ENCODE data around the gene AK4.
"Not testable (repeated sequence)": the region's sequence is repeated elsewhere in the genome, so short reads cannot be mapped to it uniquely, and the experiment has no call there.

AK4 gene

GRCh38 chr1:65151641-65152040, 3.6 kb downstream of the AK4 start:
- no peak for DNase-seq

- DNase-seq = no peak
These were observed 5.6 kb downstream of the AK4 start for GRCh38 chr1:65153635-65154034.

GRCh38 chr1:65156910-65157545, 9.0 kb downstream of the AK4 start:
- DNase-seq = no peak

GRCh38 chr1:65157546-65157941, 9.5 kb downstream of the AK4 start:
- no peak for DNase-seq

GRCh38 chr1:65159291-65159688, 11.3 kb downstream of the AK4 start:
- DNase-seq = not testable (repeated sequence)

GRCh38 chr1:65159801-65160523, 12.0 kb downstream of the AK4 start:
- DNase-seq = no peak

- no peak for DNase-seq
These were observed 15.3 kb downstream of the AK4 start for GRCh38 chr1:65163201-65163805.

GRCh38 chr1:65164101-65164500, 16.1 kb downstream of the AK4 start:
- DNase-seq = not testable (repeated sequence)

- no peak for DNase-seq
These were observed 16.6 kb downstream of the AK4 start for GRCh38 chr1:65164633-65165032.

GRCh38 chr1:65165269-65165993, 17.4 kb downstream of the AK4 start:
- no peak for DNase-seq

GRCh38 chr1:65166572-65167305, 18.7 kb downstream of the AK4 start:
- no peak for DNase-seq

GRCh38 chr1:65167586-65168242, 19.7 kb downstream of the AK4 start:
- DNase-seq = no peak

- DNase-seq = no peak
These were observed 20.9 kb downstream of the AK4 start for GRCh38 chr1:65168867-65169266.

GRCh38 chr1:65170511-65171142, 22.6 kb downstream of the AK4 start:
- DNase-seq = no peak

- DNase-seq = no peak
These were observed 25.1 kb downstream of the AK4 start for GRCh38 chr1:65172936-65173690.

- no peak for DNase-seq
These were observed 26.6 kb downstream of the AK4 start for GRCh38 chr1:65174585-65174984.

- no peak for DNase-seq
These were observed 27.4 kb downstream of the AK4 start for GRCh38 chr1:65175171-65176055.

GRCh38 chr1:65176056-65176450, 28.1 kb downstream of the AK4 start:
- DNase-seq = no peak

GRCh38 chr1:65176591-65176990, 28.6 kb downstream of the AK4 start:
- no peak for DNase-seq

- DNase-seq = no peak
These were observed 29.5 kb downstream of the AK4 start for GRCh38 chr1:65177457-65177856.
